HepG2 (cell line): ENCODE measurements around the gene WNT6. TPM values are rescaled to one million over a fixed set of nuclear protein-coding genes. Genes with fewer than 3 reads are reported as not detected.

Experiments used
- AGO2 ChIP-seq: fragments of 200-400 bp; formaldehyde crosslinking; optimal IDR thresholded peaks from 2 replicates; pipeline ENCODE3; 2017; ENCODE audit warnings: mild to moderate bottlenecking, low read depth, low read length, moderate library complexity
- CC2D1A ChIP-seq: sonication (generic); formaldehyde crosslinking; IDR thresholded peaks from 2 replicates; pipeline ENCODE4 v1.8.1; 2023; ENCODE audit warnings: mild to moderate bottlenecking, missing genetic modification reagents
- CEBPG ChIP-seq: IDR thresholded peaks from 2 replicates; pipeline ENCODE4 v1.6.1; 2016
- CENPX ChIP-seq: sonication (generic); formaldehyde crosslinking; IDR thresholded peaks from 2 replicates; pipeline ENCODE4 v1.9.0; 2021; ENCODE audit warnings: mild to moderate bottlenecking, missing genetic modification reagents, moderate library complexity
- EP300 ChIP-seq, 3 experiments: sonication (generic) in 1 of 3; formaldehyde crosslinking in 1 of 3; IDR thresholded peaks; 2 replicates each; pipeline versions ENCODE4 v1.5.1 to v1.6.1; 2011 to 2020; ENCODE audit warnings: low read depth in 2 of 3, low read length in 2 of 3, borderline replicate concordance in 1 of 3, improper control_type of control experiment in 1 of 3, mild to moderate bottlenecking in 1 of 3, missing genetic modification reagents in 1 of 3, moderate library complexity in 1 of 3
- FOXP1 ChIP-seq, 2 experiments: fragments of 450-650 bp in 1 of 2; IDR thresholded peaks; 2 replicates each; pipeline ENCODE4 v1.6.1; 2017 to 2018; ENCODE audit warnings: antibody characterized with exemption in 1 of 2
- HCFC1 ChIP-seq: fragments of 150-350 bp; IDR thresholded peaks from 2 replicates; pipeline ENCODE4 v1.6.1; 2014; ENCODE audit warnings: low read depth, low read length
- KDM4B ChIP-seq: sonication (generic); formaldehyde crosslinking; IDR thresholded peaks from 2 replicates; pipeline ENCODE4 v1.4.0; 2020; ENCODE audit warnings: missing genetic modification reagents
- MAFG ChIP-seq: sonication (generic); formaldehyde crosslinking; IDR thresholded peaks from 2 replicates; pipeline ENCODE4 v1.5.1; 2020; ENCODE audit warnings: mild to moderate bottlenecking, missing genetic modification reagents
- NFYC ChIP-seq: IDR thresholded peaks from 2 replicates; pipeline ENCODE4 v1.6.1; 2016; ENCODE audit warnings: missing genetic modification reagents, missing compliant biosample characterization
- NONO ChIP-seq, 2 experiments: fragments of 450-650 bp in 1 of 2; sonication (generic) in 1 of 2; formaldehyde crosslinking in 1 of 2; IDR thresholded peaks in 1 of 2; conservative IDR thresholded peaks in 1 of 2; 2 replicates each; pipeline versions ENCODE4 v1.6.1 to v1.8.0; 2017 to 2022; ENCODE audit warnings: mild to moderate bottlenecking in 1 of 2, missing genetic modification reagents in 1 of 2, moderate library complexity in 1 of 2
- NR3C1 ChIP-seq: sonication (generic); formaldehyde crosslinking; IDR thresholded peaks from 2 replicates; pipeline ENCODE4 v1.4.0; 2020; ENCODE audit warnings: missing genetic modification reagents
- ONECUT2 ChIP-seq: sonication (generic); formaldehyde crosslinking; IDR thresholded peaks from 2 replicates; pipeline ENCODE4 v1.4.0; 2020; ENCODE audit warnings: missing genetic modification reagents
- RBM22 ChIP-seq: fragments of 200-400 bp; formaldehyde crosslinking; optimal IDR thresholded peaks from 2 replicates; pipeline ENCODE3; 2017; ENCODE audit warnings: mild to moderate bottlenecking, low read length, moderate library complexity
- SOX6 ChIP-seq, 2 experiments: fragments of 450-650 bp in 1 of 2; sonication (generic) in 1 of 2; formaldehyde crosslinking in 1 of 2; IDR thresholded peaks; 2 replicates each; pipeline versions ENCODE4 v1.4.0 to v1.6.1; 2017 to 2020; ENCODE audit warnings: antibody characterized with exemption in 1 of 2, mild to moderate bottlenecking in 1 of 2, missing genetic modification reagents in 1 of 2
- STAT5B ChIP-seq: sonication (generic); formaldehyde crosslinking; IDR thresholded peaks from 2 replicates; pipeline ENCODE4 v1.4.0; 2020; ENCODE audit warnings: missing genetic modification reagents
- ZFAT ChIP-seq: sonication (generic); formaldehyde crosslinking; conservative IDR thresholded peaks from 2 replicates; pipeline ENCODE4 v1.8.1; 2023; ENCODE audit warnings: missing genetic modification reagents, inconsistent platforms
- ZNF260 ChIP-seq: sonication (generic); formaldehyde crosslinking; IDR thresholded peaks from 2 replicates; pipeline ENCODE4 v1.4.0; 2020; ENCODE audit warnings: missing genetic modification reagents, low read depth, mild to moderate bottlenecking, borderline replicate concordance
- ZNF33A ChIP-seq: sonication (generic); formaldehyde crosslinking; IDR thresholded peaks from 2 replicates; pipeline ENCODE4 v1.5.1; 2020; ENCODE audit warnings: missing genetic modification reagents, mild to moderate bottlenecking, moderate library complexity, borderline replicate concordance
- ZNF431 ChIP-seq: sonication (generic); formaldehyde crosslinking; IDR thresholded peaks from 2 replicates; pipeline ENCODE4 v1.9.0; 2022; ENCODE audit warnings: missing genetic modification reagents, low read depth, mild to moderate bottlenecking, borderline replicate concordance
- ZNF672 ChIP-seq: sonication (generic); formaldehyde crosslinking; IDR thresholded peaks from 2 replicates; pipeline ENCODE4 v1.8.1; 2022; ENCODE audit warnings: missing genetic modification reagents
- ZNF792 ChIP-seq: IDR thresholded peaks from 2 replicates; pipeline ENCODE4 v1.6.1; 2016
- polyA plus RNA-seq, 8 experiments: library from polyadenylated mRNA; depleted of rRNA in 3 of 8; stranded (reverse) in 7 of 8; unstranded in 1 of 8; fragments of >200 nt; fragmentation: Illumina TruSeq in 4 of 8; extraction: Trizol in 4 of 8; gene quantifications; 2 replicates each; pipeline versions ENCODE4 v1.2.1 to v1.2.3, GENCODE V29; 2011 to 2016; ENCODE audit warnings: low read depth in 4 of 8, missing spikeins in 1 of 8, mixed read lengths in 1 of 8; ENCODE audit not compliant: insufficient read depth in 1 of 8
- total RNA-seq, 5 experiments: library from RNA; depleted of rRNA; stranded (reverse); fragments of >200 nt; fragmentation: Illumina TruSeq; extraction: Trizol; gene quantifications; 2 replicates each; pipeline ENCODE4 v1.2.3, GENCODE V29; 2016; ENCODE audit warnings: low read depth in 1 of 5
- TF ChIP-seq, protein P1 (sequence below): sonication (generic); formaldehyde crosslinking; IDR thresholded peaks from 2 replicates; pipeline ENCODE4 v1.4.0; 2020; ENCODE audit warnings: missing genetic modification reagents
- TF ChIP-seq, protein P2 (sequence below): sonication (generic); formaldehyde crosslinking; IDR thresholded peaks from 2 replicates; pipeline ENCODE4 v1.4.0; 2020; ENCODE audit warnings: missing genetic modification reagents; ENCODE audit errors: not compliant biosample characterization

WNT6 gene
- total and polyA plus RNA-seq, 2 of the 13 experiments (the other 11 are each of a cell fraction or from before 2014, with no cell fraction given): 0.20 TPM; not detected in 1

- no peak for TF ChIP-seq RBM22
- no peak for TF ChIP-seq NONO (IDR thresholded peaks at IDR 0.05)
- peak; percentile 72 for TF ChIP-seq NONO (CRISPR knock-in tag; conservative IDR thresholded peaks at IDR 0.05)
- TF ChIP-seq, protein P1, sequence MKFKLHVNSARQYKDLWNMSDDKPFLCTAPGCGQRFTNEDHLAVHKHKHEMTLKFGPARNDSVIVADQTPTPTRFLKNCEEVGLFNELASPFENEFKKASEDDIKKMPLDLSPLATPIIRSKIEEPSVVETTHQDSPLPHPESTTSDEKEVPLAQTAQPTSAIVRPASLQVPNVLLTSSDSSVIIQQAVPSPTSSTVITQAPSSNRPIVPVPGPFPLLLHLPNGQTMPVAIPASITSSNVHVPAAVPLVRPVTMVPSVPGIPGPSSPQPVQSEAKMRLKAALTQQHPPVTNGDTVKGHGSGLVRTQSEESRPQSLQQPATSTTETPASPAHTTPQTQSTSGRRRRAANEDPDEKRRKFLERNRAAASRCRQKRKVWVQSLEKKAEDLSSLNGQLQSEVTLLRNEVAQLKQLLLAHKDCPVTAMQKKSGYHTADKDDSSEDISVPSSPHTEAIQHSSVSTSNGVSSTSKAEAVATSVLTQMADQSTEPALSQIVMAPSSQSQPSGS (CRISPR knock-in tag): peak; percentile 78
- no peak for TF ChIP-seq NR3C1
- TF ChIP-seq CENPX (CRISPR knock-in tag): no peak
- TF ChIP-seq KDM4B (CRISPR knock-in tag): peak; percentile 79; the same call in 1 of the 2 replicates
- 0 out of 2 replicates have a peak, but pooled peaks have one; percentile 61 for TF ChIP-seq ZNF260 (CRISPR knock-in tag)
- 0 out of 2 replicates have a peak, but pooled peaks have one; percentile 50 for TF ChIP-seq ONECUT2 (CRISPR knock-in tag)
- TF ChIP-seq MAFG (CRISPR knock-in tag): no peak
- no peak for TF ChIP-seq FOXP1 (IDR thresholded peaks at IDR 0.05)
- TF ChIP-seq FOXP1 (CRISPR knock-in tag; IDR thresholded peaks at IDR 0.05): 0 out of 2 replicates have a peak, but pooled peaks have one; percentile 3
- TF ChIP-seq CC2D1A (CRISPR knock-in tag): peak; percentile 96
- peak in 1 of 2 experiments; percentile 39; a peak in 1 of 4 replicates for TF ChIP-seq EP300 (IDR thresholded peaks at IDR 0.05; ENCODE audit: low read depth in 2 of 2, low read length in 2 of 2)
- no peak for TF ChIP-seq EP300 (CRISPR knock-in tag; IDR thresholded peaks at IDR 0.05; ENCODE audit: borderline replicate concordance)
- peak; percentile 79 for TF ChIP-seq ZNF792
- no peak for TF ChIP-seq ZNF33A (CRISPR knock-in tag)
- TF ChIP-seq ZNF672: no peak
- TF ChIP-seq HCFC1: peak; percentile 54
- no peak for TF ChIP-seq SOX6 (IDR thresholded peaks at IDR 0.05)
- peak; percentile 84 for TF ChIP-seq SOX6 (CRISPR knock-in tag; IDR thresholded peaks at IDR 0.05)
- TF ChIP-seq STAT5B (CRISPR knock-in tag): 0 out of 2 replicates have a peak, but pooled peaks have one; percentile 63
- TF ChIP-seq, protein P2, sequence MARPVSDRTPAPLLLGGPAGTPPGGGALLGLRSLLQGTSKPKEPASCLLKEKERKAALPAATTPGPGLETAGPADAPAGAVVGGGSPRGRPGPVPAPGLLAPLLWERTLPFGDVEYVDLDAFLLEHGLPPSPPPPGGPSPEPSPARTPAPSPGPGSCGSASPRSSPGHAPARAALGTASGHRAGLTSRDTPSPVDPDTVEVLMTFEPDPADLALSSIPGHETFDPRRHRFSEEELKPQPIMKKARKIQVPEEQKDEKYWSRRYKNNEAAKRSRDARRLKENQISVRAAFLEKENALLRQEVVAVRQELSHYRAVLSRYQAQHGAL: peak; percentile 39
- peak; percentile 33 for TF ChIP-seq AGO2
- peak; percentile 53 for TF ChIP-seq CEBPG (CRISPR knock-in tag)
- TF ChIP-seq ZFAT (CRISPR knock-in tag): no peak
- peak; percentile 91 for TF ChIP-seq ZNF431 (CRISPR knock-in tag)
- peak; percentile 51; the same call in 1 of the 2 replicates for TF ChIP-seq NFYC (CRISPR knock-in tag)
Observed at GRCh38 chr2:218908721-218909619, 49.4 kb downstream of the WNT6 start (continued).
